ENCODE results near the gene KCTD11.
A peak's percentile ranks its signal among the peaks of the same experiment; 100 is the strongest.

The KCTD11 gene

DNA sequence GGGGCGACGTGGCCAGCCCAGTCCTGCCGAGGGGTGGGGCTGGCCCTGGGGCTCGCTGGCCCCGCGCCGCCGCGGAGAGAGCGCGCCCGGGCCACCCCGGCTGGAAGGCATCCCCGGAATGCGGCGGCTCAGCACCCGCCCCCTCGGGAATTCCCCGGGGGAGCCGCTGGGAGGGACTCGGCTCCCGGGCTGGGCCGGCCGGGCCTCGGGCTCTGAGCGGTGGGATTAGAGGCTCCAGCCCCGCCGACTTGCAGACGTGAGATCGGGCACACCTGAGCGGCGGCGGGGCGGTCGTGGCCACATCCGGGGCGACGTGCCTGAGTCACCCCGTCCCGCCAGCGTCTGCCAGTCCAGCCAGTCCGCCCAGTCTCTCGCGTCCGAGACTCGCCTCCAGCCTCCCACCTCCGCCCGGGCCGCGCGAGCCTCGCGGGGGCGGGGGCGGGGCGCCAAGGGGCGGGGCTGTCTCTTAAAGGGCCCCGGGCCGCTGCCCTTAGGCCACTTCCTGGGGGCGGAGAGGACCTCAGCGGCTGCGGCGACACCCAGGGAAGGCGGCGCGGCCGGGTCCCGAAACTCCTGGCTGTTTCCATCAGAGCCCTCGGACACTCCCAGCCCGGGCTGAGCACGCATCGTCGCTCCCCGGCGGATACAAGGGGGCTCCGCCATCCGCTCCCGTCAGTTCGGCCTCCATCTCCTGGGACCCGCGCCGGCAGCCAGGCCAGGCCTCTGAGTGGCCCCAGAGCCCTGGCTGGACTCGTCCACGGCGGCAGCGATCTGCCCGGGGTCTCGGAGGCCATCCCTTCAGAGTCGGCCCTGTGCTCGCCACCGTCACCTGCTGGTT, at the start of gene KCTD11:
TSS of gene KCTD11 (plus strand) at position 498 of the 838 bp plus-strand sequence.
- DNase-seq, result peak; percentile 91

DNA sequence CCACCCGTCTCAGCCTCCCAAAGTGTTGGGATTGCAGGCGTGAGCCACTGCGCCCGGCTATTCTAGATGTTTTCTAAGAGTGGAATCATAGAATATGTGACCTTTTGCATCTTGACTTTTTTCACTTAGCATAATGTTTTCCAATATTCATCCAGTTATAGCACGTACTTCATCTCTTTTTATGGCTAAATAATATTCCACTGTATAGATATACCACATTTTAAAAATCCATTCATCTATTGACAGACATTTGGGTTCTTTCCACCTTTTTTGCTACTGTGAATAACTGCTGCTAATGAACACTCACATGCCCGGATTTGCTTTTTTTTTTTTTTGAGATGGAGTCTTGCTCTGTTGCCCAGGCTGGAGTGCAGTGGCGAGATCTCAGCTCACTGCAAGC, 47.8 kb upstream of the KCTD11 start:
- no peak for DNase-seq

DNA sequence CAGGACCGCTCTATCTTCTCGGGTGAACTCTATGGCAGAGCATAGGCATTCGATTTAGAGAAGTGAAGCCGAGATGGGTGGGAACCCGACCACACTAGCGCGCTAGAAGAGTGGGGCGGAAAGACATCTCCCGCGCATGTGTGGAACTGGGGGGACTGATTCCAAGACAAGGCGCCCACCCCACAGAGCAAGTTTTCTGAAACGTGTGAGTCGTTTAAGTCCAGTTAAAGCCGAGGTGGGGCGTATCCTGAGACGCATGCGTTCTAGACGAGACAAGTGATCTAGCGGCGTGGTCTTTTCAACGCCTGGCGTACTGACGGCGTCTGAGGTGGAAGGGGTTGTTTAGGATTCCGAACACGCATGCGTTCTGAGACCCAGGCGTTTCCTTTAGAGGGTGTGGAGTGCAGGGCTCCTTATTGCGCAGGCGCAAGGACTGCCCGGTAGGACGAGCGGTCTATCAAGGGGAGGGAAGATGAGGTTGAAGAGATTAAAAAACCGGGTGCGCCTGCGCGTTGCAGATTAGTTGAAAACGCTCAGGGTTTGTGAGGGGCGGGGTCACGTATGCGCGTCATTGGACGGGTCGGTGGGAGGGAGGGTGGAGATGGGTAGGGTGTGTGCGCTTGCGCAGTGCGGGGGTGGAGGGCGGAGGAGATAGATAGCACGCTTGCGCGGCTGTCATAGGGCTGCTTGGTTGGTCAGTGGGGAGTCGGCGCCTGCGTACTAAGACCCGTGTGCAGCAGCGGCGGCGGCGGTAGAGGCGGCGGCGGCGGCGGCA, 44.9 kb upstream of the KCTD11 start, which contains the start of gene EIF5A:
TSS of gene EIF5A (plus strand) at position 718 of the 775 bp plus-strand sequence. CDS start 2,008 bp downstream, outside the sequence.
- DNase-seq, result peak; percentile 100

DNA sequence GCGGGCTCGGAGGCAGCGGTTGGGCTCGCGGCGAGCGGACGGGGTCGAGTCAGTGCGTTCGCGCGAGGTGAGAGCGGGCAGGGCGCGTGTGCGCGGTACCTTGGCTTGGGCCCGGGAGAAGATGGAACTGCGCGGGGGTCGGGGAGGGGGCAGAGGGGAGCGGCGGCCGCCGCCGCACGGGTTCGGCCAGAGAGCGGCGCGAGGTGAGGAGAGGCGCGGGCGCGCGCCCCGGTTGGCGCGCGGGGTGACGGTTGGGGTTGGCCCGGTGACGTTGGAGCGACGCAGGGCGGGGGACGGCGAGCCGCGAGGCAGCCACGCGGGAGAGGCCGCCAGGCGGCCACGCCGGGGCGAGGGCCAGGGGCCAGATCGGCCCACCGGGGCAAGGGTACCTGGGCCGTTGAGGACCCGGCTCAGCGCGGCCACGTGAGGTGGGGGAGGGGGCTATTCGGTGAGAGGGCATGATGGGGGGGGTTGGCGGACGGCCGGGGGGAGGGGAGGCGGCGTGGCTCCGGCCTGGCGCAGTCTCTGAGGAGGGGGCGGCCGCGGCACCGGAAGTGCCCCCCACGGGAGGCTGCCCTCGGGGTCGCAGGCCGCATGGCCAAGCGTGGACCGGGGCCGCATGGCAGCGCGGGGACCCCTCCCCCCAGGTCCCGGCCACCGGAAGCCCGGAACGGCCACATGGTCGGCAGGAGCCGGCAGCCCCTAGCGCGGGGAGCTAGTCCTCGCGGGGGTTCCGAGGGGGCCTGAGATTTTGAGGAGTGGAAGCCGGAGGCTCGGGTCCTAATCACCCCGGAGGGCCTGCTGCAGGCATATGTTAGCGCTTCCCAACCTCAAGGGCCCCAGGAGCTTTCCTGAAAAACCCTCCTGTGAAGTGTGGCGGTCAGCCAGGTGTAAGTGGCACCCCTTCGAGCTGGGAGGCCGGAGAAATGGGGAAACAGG, 44.0 kb upstream of the KCTD11 start:
- DNase-seq, result no peak

DNA sequence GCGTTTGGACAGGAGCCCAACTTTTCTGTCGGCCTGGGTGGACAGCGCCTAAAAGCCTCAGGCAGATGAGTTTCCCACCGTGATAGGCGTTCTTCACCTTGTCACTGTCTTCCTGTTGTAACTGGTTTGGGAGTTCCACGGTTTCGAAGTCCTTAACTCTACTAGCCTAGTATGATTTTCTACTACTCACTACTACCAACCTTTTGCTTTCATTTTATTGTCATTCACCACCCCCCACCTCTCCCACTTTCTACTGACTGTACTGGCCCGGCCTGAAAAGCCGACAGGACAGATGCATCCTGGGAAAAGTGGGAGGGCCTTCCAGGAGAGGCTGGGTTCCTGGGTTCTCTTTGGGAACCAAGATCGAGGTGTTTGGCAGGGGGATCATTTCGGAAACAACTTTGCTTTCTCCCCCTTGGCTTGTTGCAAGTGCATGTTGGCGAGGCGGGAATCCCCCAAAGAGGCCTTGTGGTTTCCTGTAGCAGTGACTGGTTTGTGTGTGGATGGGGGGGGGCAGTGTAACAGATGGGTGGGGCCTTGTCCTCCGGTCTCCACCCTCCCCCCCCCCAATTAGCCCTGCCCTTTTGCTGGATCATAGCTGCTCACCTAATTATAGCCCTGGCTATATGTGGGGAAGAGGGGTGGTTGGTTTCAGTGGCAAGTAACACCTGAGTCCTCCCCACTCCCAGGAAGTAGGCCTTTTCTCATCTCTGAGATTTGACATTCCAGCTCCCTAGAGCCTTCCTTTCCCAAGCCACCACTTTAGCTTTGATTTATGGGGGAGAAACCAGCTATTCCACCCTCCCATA, 43.1 kb upstream of the KCTD11 start:
- peak; percentile 83 for DNase-seq

DNA sequence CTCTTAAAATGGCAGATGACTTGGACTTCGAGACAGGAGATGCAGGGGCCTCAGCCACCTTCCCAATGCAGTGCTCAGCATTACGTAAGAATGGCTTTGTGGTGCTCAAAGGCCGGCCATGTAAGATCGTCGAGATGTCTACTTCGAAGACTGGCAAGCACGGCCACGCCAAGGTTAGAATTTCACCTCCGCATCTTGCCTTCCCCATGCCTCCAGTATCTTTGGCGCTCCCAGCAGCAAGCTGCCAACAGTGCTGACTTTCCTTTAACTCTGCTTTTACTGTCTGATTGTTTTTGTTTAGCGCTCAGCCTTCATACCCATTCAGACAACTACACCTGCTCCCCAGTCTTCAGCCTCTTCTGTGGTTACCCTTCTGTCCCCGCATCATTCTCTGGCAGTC, 42.3 kb upstream of the KCTD11 start:
- DNase-seq, result no peak

DNA sequence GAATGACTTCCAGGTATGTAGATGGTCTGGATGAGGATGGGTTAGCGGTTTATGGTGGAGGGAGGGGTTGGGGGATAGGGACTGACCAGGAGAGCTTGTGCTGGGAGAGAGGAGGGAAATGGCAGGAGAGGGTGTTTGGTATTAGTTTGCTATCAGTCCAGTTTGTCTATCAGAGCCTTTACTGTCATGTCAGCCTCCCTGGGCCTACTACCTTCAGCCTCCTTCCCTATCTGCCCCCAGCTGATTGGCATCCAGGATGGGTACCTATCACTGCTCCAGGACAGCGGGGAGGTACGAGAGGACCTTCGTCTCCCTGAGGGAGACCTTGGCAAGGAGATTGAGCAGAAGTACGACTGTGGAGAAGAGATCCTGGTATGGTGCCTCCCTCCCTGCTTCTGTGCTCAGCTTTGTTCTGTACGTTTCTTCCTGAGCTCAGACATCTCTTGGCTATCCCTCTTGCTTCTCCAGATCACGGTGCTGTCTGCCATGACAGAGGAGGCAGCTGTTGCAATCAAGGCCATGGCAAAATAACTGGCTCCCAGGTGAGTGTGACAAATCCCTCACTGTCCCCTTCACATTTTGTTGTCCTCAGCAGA, 40.8 kb upstream of the KCTD11 start:
- DNase-seq, result no peak

DNA sequence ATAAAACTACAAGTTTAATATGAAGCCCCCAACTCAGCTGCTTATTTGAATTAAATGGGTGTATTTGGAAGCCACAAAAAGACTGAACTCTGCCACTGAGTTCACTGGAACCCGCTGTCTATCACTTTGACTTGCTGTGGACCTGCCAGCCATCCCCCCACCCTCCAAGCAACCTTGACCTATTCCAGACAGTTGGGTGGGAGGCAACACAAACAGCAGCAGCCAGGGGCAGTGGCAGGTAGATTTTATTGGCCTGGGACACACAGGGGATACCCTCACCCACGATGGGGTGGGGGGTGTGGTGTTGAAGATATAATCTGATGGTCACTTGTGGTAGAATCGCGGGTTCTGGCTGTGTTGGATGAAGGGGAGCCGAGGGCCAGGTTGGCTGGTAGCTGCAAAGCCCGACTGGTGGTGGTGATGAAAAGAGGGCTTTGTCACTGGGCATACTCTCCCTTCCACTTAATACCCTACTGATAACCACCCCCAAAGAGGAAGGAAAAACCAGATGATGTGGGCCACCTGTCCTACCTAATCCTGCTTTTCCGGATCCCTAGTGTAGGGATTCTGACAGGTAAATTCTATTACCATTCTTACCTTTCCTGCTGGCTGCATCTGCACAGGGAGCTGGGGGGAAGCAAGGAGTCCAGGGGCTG, 39.4 kb upstream of the KCTD11 start:
- no peak for DNase-seq

DNA sequence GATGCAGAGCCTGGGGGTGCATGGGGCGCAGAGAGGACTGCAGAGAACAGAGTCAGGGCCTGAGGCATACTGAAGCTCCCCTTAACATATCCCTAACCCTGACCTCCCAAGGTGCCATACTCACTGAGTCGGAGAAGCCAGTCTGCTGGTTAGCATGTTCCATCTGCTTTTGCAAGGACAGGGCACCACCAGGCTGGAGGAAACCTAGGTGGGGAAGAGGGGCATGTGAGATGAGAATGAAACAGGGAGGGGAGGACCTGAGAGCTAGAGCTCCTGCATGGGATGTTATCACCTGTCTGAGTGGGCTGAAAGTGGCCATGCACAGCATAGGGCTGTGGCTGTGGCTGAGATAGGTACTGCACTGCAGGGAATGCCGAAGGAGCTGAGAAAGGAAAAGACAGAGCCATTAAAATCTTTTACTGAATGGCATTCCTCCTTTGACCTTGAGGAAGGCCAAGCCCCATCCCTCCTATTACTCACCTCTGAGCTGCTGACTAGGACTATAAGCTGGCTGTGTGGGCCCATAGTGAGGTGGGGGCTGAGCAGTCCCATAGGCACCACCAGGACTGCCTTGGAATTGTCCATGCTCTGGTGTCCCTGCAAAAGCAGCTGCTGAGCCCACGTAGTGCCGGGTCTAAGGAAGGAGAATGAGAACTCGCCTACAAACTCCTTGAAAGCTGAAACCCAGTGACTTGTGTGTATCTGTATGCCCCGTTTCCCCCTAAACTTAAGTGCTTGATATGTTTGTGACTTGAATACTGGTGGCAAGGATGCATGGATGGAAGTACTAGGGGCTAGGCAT, 38.7 kb upstream of the KCTD11 start:
- no peak for DNase-seq

DNA sequence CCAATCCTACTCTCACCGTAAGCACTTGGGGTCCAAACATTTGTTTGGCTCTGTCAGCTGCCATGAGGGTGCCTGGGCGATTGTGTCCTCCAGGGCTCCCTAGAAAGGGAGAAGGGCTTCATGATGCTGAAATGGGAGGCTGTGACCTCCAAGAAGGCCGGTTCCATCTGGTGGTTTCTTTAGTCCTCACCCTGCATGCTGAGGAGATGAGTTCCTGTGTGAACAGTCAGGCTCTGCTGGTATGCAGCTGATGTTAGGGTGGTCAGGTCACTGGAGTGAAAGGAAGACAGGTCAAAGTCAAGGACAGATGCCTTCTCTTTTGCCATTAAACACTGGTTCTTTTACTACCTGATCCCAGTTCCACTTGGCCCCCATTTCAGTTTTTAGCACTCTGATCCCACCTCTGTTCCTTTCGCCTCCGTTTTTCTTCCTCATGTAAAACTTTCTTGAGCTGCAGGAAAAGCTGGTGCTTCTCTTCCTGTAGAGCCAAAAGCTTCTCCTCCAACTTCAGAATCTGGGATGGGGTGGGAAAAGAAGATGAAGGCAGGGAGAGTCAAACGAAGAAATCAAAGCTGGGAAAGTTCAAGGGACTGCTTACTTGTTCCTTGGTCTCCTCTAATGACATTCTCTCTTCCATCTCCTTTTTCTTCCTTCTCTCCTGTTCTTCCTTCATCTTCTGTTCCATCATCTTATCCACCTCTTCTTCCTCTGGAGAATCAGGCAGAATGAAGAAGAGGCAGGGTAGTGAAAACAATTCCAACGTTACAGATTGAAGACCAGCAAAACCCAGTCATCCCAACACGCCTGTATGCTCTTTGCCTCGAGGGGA, 37.9 kb upstream of the KCTD11 start:
- no peak for DNase-seq

DNA sequence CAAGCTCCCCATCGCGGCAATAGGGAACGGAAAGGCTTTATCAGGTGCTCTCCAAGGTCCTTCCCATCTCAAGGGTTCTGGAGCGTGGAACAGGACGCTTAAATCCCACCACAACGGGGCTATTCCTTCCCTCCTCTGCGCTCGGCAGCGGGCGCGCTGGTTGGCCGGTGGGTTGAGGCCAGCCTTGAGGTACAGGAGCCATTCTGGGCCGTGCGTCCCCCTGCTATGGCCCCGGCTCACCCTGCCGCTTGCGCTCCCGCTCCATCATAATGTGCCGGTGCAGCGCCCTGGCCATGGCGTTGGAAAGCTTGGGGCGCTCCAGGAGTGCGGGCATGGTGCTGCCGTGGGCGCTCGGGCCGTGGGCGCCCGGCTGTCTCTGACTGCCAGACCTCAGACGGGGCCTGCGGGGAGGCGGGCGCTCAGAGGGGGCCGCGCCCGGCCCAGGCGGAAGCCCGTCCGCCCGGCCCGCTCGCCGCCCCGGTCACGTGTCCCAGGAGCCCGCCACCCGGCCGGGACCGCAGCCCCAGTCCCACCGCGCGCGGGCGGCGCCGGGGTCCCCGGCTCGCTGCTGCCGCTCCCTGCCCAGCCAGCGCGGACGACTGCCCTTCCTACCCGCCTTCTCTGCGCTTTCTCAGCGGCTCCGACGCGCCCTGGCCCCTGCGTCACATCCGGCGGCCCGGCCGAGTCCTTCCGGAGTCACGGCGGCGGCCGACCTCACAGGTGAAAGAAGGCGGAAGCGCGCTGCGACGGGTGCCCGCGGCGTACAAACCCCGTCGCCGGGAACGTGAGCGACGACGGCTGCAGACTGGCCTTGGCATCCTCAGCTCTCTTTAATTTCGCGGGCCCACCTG, 37.0 kb upstream of the KCTD11 start, which contains the start of gene GPS2:
TSS of gene GPS2 (minus strand) at position 642 of the 851 bp plus-strand sequence. CDS start at position 334, 308 bp downstream.
- DNase-seq, result peak; percentile 94

DNA sequence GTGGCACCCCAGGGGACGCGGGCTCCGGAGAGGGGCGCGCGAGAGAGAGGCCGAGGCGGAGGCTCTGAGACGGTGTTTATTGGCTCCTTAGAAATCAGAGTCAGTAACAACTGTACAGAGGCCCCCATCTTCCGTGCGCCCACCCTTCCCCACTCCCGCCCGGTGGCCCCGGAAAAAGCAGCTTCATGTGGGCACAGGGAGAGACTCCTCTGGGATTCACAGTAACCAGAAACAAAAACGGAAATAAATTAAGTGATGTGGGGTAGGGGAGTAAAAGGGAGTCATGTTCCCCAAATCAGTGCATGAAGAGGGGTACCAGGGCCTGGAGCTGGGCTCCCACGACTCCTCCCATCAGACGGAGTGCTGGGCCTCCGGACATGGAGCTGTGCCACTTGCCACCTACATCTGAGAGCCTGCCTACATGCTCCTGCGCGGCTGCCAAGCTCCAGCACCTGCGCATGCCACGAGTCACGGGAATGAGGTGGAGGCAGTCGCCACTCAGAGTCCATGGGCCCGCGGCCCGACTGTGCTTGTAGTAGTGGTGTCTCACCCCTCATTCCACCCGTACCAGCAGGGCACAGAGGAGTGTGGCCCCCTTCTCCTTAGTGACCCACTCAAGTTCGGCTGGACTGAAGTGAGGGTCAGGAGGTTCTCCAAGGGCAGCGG, 36.3 kb upstream of the KCTD11 start:
- DNase-seq, result no peak

DNA sequence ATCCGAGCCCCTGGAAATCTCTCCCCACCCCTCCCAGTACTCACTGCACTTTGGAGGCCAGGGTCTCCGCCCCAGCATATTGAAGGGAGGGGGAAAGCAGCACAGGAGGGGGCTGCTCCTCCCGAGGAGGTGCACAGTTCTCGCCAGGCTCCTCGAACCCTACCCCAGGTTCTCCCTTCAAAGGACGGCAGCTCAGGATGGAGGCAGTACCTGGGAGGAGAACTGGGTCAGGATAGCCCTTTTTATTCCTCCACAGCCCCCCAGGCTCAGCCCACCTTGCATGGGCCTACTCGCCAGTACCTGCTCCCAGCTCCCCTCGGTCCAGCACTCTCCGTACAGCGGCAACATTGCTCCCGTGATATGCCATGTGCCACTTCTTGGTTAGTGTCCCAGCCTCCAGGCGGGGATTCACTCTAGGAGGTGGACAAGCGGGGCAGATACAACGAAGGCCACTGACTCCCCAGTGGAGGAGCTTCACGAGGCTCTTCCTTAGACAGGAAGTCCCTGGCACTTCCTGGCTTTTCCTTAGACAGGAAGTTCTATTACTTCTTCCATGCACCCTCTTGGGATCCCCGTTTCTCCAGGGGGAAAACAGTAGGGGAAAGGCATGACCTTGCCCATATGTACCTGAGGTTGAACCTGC, 34.7 kb upstream of the KCTD11 start:
- DNase-seq, result no peak

DNA sequence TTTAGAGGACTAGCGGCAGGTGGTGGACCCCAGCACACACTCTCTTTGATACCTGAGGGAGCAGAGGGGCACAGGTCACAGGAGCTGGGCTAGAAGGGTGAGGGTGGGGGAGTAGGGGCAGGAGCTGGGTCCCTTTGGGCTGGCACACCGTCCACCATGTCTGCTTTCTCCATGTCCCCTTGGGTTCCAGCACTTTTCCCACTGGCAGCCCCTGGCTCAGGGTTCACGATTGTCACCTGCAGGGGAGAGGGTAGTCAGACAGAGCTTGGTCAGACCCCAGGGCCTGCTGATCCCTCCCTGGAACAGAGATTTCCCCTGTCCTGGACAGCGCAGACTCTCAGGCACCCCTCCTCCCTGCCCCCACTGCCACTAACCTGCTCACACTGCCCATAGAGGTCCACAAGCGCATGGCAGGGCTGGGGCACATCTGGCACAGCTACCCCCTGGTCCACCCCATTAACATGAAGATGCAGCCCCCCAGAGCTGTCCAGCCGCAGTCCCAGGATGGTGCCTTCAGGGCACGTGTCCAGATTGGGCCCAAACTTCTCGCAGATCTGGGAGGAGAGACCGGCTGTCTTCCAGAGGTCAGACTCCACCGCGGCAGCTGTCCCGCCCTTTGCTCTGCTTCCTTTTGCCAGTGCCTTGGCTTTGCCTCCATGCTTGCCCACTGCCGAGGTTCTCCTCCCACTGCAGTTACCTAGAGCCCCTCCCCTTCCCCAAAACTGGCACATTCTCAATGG, 33.7 kb upstream of the KCTD11 start:
- DNase-seq, result no peak

DNA sequence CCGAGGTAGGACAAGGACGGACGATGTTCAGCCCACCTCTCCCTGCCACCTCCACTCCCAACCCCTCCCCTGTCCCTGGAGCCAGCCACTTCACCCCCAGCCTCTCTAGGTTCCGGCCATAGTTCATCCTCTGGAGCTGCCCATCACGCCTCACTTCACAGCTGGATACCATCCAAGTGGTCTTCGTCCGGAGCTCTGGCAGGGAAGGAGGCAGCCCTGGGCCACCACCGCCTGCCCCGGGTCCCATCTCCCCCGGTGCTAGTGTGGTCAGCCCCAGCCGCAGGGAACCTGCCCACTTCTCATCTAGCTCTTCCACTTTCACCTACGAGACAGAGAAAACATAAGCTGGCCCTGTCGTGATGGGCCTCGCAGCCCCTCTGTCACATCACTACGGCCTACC, 30.5 kb upstream of the KCTD11 start:
- DNase-seq, result no peak

DNA sequence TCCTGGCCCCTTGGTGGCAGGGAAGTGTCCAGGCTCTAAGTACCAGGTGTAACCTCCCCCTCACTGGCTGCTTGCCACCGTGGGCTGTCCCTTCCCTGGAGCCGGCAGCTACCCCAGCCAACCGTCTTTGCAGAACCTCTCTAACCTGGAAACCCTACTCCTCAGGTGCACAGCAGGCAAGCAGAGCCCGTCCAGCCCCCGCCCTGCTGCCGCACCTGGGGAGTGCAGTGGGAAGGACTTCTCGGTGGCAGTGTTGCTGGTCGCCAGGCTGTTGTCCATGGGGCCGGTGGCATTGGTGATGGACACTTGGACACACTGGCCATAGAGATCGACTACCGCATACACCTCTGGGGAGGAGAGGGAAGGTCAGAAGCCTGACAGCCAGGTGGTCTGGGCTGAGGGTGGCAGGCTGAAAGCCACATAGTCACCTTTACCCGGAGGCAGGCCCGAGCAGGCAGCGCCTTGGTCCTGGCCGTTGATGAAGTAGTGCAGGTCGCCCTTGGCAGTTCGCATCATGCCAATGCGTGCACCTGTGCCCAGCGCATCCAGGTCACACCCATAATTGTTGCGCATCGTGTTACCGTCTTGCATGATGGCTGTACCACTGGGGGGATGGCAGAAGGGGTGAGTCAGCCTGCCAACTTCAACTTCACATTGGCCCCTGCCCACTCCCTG, 29.3 kb upstream of the KCTD11 start:
- no peak for DNase-seq

Measured in right hindlimb (tissue), 1 donor.